Right cardiac atrium (tissue), 5 donors: ENCODE data around the gene SPOCK1. TPM values are rescaled to one million over a fixed set of nuclear protein-coding genes. Genes with fewer than 3 reads are reported as not detected.

Source experiments
- ATAC-seq, 2 donors: fragments of 200-7000 bp; cut with Tn5 transposase; one replicate each; pipeline versions ENCODE4 v1.8.0 to v1.9.1; 2020; ENCODE audit warnings: moderate library complexity in 2 of 2, mild to moderate bottlenecking in 1 of 2
- DNase-seq, 3 donors: peaks; one replicate each; pipeline ENCODE4 v3.0.0-alpha.2; 2020
- H3K27ac ChIP-seq: one replicate; pipeline ENCODE4 v1.5.1; 2013; ENCODE audit warnings: mild to moderate bottlenecking, low read length, control low read depth, moderate library complexity
- H3K27me3 ChIP-seq: one replicate; pipeline ENCODE4 v1.6.1; 2013; ENCODE audit not compliant: control insufficient read depth, insufficient read depth
- H3K4me1 ChIP-seq: one replicate; pipeline ENCODE4 v1.6.1; 2013; ENCODE audit warnings: low read length; ENCODE audit not compliant: control insufficient read depth, insufficient read depth
- H3K4me3 ChIP-seq: one replicate; pipeline ENCODE4 v1.5.1; 2013; ENCODE audit warnings: low read length, control low read depth
- H3K9me3 ChIP-seq: one replicate; pipeline ENCODE4 v1.6.1; 2013; ENCODE audit warnings: low read length; ENCODE audit not compliant: control insufficient read depth
- WGBS: extraction: QIAGEN DNeasy Blood & Tissue Kit; methylation state at CpG from one replicate; pipeline ENCODE4 v1.1.7; 2013; 5-methylcytosine and 5-hydroxymethylcytosine counted together
- intact Hi-C, 4 donors: fragments of 100-400 bp; cut with DNase I; formaldehyde crosslinking; loops; one replicate each; pipeline versions ENCODE4 v1.11.0 to v1.14.0; 2022 to 2023
- polyA plus RNA-seq: library from polyadenylated mRNA; stranded (reverse); fragments of 200-250 nt; gene quantifications from one replicate; pipeline ENCODE4 v1.2.3, GENCODE V29; 2013
- total RNA-seq, 4 donors: library from RNA; stranded (reverse); fragmentation: NEBNext Ultra II Directional; extraction: Animal tissue kit (Norgen Biotek cat#: 25700); gene quantifications; one replicate each; pipeline ENCODE4 v1.2.1, GENCODE V29; 2021
- donor health status: healthy with polysubstance abuse.
- donor health status: DM: no; HTN: yes; CAD: no.
- donor health status: DM: no; HTN: no; CAD: no.
- donor health status: DM: no; HTN: yes; CAD: no; lungs with severe emphysema.
- donor health status: DM: yes; HTN: yes; CAD: no.

Gene SPOCK1
- total and polyA plus RNA-seq, 5 donors: 41.0 to 186 (median 139) TPM

DNA sequence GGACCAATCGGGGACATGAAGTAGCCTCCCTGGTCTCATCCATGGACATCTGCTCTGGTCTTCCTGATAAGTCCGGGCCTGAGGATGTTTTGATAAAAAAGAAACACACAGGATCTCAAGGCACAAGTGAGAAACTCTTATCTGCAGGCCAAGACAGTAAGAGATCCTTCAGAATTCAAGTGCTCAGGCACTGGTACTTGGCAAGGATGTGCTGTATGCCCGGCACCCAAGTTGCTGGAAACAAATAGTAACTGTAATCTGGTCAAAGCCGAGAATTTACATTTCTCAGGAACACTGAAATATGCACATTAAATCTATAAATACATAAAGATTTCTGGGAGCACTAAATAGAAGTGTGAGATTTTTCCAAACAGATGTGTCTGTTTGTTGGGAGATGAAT is 165.7 kb downstream of the SPOCK1 start:
- no peak overlapping the region for H3K4me3 ChIP-seq
- DNase-seq (no peak), ATAC-seq (no peak)
- no peaks in the 10 kb centered on the region for H3K27me3 ChIP-seq
- no peaks in the 10 kb centered on the region for H3K9me3 ChIP-seq
- WGBS: 63% methylated on average over 4 of the region's 4 CpGs
- peaks cover 2% of the 10 kb centered on the region for H3K4me1 ChIP-seq
- intact Hi-C loops: no loop called here
- no peak overlapping the region for H3K27ac ChIP-seq

DNA sequence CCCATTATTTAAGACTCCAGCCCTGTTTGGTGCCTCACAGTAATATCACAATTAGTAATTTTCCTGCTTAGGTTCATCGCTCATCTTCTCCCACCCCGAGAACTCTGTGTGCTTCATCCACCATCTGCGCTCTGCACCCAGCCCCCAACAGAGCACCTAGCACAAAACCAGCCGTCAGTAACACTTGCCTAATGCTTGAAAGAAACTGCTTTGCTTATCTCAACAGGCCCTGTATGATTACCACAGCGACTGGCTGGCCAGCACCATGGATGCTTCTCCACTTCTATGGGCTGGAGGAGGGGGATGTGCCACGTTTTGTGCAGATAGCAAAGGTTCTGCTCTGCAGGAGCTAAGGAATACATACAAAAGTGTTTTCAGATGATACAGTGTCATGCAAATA is 166.8 kb downstream of the SPOCK1 start:
- peak; percentile 35 to 72 for ATAC-seq
- 44% methylated on average over 6 of the region's 6 CpGs for WGBS
- H3K4me3 ChIP-seq: no peak overlapping the region
- intact Hi-C loops: no loop called here
- H3K27ac ChIP-seq: no peak overlapping the region
- no peaks in the 10 kb centered on the region for H3K27me3 ChIP-seq
- peak in 2 of 3 donors; percentile 35 to 47 for DNase-seq
- H3K9me3 ChIP-seq: no peaks in the 10 kb centered on the region
- H3K4me1 ChIP-seq: peaks cover 2% of the 10 kb centered on the region

DNA sequence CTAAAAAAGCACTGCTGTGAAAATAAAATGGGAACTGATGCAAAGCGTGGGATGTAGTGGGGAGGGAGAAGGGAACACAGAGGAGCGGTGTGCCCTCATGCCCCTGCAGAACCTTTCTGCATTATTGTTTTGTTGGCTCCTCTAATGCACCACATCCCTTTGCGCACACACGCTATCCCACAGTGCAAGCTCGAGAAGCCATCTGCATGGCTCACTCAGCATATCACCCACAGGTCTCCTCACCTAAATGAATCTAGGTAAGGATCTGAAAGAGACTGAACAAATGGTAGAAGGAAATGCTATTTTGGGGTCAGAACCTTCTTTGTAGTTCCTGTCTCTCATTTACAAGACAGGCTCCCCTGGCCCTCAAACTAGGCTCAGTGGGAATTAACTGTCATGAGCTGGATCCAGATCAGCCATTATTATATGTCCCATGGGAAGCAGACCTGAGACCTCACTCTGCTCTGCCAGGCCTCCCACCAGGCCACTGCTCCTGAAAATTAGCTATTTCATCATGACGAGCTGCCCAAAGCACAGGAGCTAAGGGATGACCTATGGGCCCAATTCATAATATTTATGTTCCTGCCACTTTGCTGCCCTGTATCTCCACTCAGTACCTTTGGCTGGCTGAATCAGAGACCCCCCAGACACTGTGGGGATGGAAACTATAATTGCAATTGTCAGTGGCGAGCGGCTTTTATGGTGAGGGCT is 169.4 kb downstream of the SPOCK1 start:
- intact Hi-C loops: no loop called here
- Histone ChIP-seq H3K4me1 (peaks cover 2% of the 10 kb centered on the region), H3K27ac (no peak overlapping the region), H3K9me3 (no peaks in the 10 kb centered on the region), H3K27me3 (no peaks in the 10 kb centered on the region), H3K4me3 (no peak overlapping the region)
- ATAC-seq: no peak
- DNase-seq: no peak
- WGBS: 94% methylated on average over 8 of the region's 8 CpGs

DNA sequence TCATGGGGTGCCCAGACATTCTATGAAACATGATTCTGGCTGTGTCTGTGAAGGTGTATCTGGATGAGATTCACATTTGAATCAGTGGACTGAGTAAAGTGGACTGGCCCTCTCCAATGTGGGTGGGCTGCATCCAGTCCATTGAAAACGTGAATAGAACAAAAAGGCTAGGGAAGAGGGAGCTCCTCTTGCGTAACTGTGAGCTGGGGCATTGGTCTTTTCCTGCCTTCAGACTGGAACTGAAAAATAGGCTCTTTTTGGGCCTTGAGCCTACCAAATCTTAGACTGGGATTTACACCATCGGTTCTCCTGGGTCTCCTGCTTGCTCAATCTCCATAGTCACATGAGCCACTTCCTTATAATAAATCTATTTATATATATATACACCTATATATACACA is 170.1 kb downstream of the SPOCK1 start:
- intact Hi-C loops: no loop called here
- H3K4me3 ChIP-seq: no peak overlapping the region
- H3K27me3 ChIP-seq: no peaks in the 10 kb centered on the region
- 85% methylated on average over 3 of the region's 3 CpGs for WGBS
- ATAC-seq: no peak
- no peaks in the 10 kb centered on the region for H3K9me3 ChIP-seq
- H3K4me1 ChIP-seq: peaks cover 2% of the 10 kb centered on the region
- H3K27ac ChIP-seq: no peak overlapping the region
- no peak for DNase-seq

DNA sequence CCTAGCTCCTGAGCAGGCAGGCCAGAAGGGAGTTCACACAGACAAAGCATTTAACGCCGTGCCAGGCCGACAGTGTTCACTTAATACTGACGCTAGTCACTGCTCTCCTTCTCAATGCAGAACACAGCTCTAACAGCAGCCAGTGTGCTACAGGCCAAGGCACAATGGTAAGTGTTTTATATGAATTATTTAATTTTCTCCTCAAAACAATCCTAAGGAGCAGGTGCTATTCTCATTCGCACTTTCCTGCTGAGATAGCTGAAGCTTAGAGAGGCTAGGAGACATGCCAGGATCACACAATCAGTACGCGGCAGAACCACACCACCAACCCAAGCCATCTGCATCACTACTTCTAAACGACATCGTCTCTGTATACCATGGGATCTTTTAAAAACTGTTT is 170.7 kb downstream of the SPOCK1 start:
- Histone ChIP-seq H3K9me3 (no peaks in the 10 kb centered on the region), H3K4me3 (no peak overlapping the region), H3K27ac (no peak overlapping the region), H3K4me1 (peaks cover 2% of the 10 kb centered on the region), H3K27me3 (no peaks in the 10 kb centered on the region)
- DNase-seq (no peak), ATAC-seq (no peak)
- intact Hi-C loops: no loop called here
- WGBS: 94% methylated on average over 9 of the region's 9 CpGs

DNA sequence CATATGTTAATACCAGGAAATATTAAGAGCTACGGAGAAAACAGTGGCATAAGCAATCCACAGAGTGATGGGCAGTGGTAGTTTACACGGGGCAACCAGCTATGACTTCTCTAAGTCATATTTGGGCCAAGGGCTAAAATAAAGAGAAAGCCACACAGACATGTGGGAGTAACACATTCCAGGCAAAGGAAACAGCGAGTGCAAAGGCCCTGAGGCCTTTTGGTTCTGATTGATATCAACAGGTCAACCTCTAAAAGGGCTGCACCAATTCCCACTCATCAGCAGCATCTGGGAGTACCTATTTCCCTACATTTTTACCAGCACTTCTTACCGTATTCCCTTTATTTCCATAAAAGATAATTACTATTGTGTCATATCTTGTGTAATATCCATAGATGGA is 173.4 kb downstream of the SPOCK1 start:
- H3K4me1 ChIP-seq: no peaks in the 10 kb centered on the region
- ATAC-seq (no peak), DNase-seq (no peak)
- no peak overlapping the region for H3K27ac ChIP-seq
- intact Hi-C loops: no loop called here
- no peak overlapping the region for H3K4me3 ChIP-seq
- H3K9me3 ChIP-seq: no peaks in the 10 kb centered on the region
- no peaks in the 10 kb centered on the region for H3K27me3 ChIP-seq
- WGBS: 88% methylated on average over 4 of the region's 4 CpGs

DNA sequence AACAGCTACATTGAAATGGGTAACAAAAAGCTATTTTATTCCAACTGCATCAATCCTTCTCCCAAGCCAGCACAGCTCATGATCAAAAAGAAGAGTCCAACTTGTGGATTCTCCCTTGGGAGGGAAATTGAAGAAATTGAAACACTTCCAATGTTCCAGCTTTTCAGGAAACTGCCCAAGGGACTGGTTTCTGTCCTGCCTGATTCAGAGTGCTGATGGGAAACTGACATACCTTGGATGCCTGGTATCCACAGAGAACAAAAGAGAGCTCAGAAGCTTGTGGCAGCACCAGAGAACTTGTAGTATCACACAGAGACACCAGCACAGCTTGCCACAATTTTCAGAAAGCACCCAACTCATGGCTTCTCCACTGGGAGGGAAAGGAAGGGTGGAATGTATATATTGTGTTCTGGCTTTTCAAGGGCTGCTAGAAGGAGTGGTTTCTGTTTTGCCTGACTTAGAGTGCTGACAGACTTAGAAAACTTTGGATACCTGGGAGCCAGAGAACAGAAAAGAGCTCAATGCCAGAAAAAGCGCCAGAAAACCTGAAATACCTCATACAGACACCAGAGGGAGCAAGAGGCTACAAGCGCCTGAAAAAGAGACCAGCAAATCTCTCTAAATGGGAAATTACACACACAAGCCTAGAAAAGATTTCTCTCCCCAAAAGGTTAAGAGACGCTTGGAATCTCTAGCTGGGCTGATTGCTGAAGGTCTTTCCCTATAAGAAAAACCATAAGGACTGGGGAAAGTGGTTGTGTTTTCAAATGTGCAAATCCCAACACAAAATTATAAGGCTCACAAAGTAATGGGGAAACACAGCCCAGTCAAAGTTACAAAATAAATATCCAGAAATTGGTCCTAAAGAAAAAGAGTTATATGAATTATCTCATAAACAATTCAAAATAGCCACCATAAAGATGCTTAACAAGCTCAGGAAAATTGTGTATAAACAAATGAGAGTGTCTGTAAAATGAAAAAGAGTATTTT is 178.8 kb downstream of the SPOCK1 start:
- Histone ChIP-seq H3K27ac (no peak overlapping the region), H3K4me3 (no peak overlapping the region), H3K4me1 (peaks cover 14% of the 10 kb centered on the region), H3K27me3 (no peaks in the 10 kb centered on the region), H3K9me3 (no peaks in the 10 kb centered on the region)
- intact Hi-C loops: loop anchor here in 3 of 4 donors (2.0 to 5.0 kb wide), 3 partner anchors 177 to 182 kb away; partner anchors contain the start of gene SPOCK1 (in 2 of the 3)
- 9% methylated on average over 3 of the region's 3 CpGs for WGBS
- DNase-seq (no peak), ATAC-seq (peak in 1 of 2 donors; percentile 20)

DNA sequence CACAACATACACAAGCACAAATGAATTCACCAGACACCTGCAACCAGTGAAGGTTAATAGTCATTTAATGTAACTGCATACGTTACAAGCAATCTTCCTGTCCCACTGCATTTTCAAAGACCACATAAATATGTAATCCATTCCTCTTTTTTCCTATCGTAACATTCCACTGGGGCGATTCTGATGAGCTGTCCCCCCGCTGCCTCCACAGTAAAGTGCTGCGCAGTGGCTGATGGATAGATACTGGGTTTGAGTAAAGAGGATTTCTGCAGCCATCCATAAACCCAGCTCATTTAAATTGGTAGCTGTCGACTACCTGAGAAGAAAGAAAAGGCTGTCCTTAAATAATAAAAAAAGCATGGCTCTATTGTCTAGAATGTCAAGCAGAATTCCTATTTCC is 181.1 kb downstream of the SPOCK1 start:
- DNase-seq (no peak), ATAC-seq (no peak)
- Histone ChIP-seq H3K4me1 (peaks cover 15% of the 10 kb centered on the region), H3K9me3 (no peaks in the 10 kb centered on the region), H3K27me3 (no peaks in the 10 kb centered on the region), H3K4me3 (no peak overlapping the region), H3K27ac (no peak overlapping the region)
- intact Hi-C loops: loop anchor here in 1 of 4 donors (5.0 kb wide), 1 partner anchor 179 kb away; the partner anchor contains the start of gene SPOCK1
- 90% methylated on average over 6 of the region's 6 CpGs for WGBS

DNA sequence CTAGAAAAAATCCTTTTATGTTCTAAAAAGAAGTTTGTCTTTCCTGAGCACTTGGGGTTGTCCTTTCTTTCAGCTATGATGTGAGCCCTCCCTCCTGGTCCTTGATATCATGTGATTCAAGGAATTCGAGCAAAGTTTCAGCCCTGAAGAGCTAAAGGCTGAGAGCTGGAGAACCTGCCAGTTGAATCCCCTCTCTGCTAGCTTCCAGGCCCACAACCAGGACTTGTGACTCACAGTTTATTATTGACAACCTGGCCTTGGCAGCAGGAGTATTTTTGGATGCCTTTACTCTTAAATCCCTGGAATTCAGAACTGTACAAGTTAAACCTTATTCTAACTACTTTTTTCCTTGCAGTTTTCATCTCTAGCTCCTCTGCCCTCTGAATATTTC is 182.8 kb downstream of the SPOCK1 start:
- Histone ChIP-seq H3K27ac (peak overlapping the region; percentile 30), H3K4me1 (peaks cover 15% of the 10 kb centered on the region), H3K9me3 (no peaks in the 10 kb centered on the region), H3K27me3 (no peaks in the 10 kb centered on the region), H3K4me3 (no peak overlapping the region)
- no peak for DNase-seq
- intact Hi-C loops: loop anchor here in 1 of 4 donors (5.0 kb wide), 1 partner anchor 181 kb away; the partner anchor contains the start of gene SPOCK1
- ATAC-seq: peak; percentile 31 to 38
- WGBS: 22% methylated on average over 1 of the region's 1 CpG

DNA sequence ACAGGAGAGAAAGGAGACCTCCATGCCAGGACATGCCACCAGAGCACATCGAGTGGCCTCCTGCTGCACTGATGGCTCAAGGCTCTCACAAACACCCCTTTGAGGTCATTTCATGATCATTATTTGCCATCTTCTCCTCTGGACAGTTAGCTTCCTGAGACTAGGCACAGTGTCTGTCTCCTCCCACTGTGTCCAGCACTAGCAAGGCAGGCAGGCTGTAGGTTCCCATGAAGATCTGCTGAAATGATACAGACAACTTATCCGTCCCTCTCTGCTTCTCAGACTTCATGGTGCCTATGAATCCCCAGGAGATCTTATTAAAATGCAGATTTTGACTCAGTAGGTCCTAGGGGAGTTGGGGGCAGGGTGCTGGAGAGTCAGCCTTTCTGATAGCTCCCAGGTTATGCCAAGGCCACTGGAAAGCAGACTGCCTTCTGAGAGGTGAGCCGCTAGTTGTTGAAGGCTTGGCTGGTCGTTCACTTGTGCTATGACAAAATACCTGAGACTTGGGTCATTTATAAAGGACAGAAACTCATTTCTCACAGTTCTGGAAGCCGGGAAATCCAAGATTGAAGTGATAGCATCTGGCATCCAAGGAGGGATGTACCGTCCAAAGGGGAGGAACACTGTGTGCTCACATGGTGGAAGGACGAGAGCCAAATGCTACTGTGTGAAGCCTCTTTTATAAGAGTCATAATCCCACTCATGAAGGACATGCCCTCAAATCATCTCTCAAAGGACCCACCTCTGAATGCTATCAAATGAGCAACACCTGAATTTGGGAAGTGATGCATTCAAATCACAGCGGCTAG is 183.4 kb downstream of the SPOCK1 start:
- peak; percentile 63 to 70 for ATAC-seq
- no peak overlapping the region for H3K4me3 ChIP-seq
- 57% methylated on average over 8 of the region's 8 CpGs for WGBS
- H3K27me3 ChIP-seq: no peaks in the 10 kb centered on the region
- peaks cover 15% of the 10 kb centered on the region for H3K4me1 ChIP-seq
- intact Hi-C loops: loop anchor here in 1 of 4 donors (5.0 kb wide), 1 partner anchor 182 kb away; the partner anchor contains the start of gene SPOCK1
- peak overlapping the region; percentile 30 for H3K27ac ChIP-seq
- DNase-seq: peak in 1 of 3 donors; percentile 58
- H3K9me3 ChIP-seq: no peaks in the 10 kb centered on the region
